ENCODE measurements around the gene ZNF507. TPM values are rescaled to one million over a fixed set of nuclear protein-coding genes. Genes with fewer than 3 reads are reported as not detected.
"Not testable (repeated sequence)": the region's sequence is repeated elsewhere in the genome, so short reads cannot be mapped to it uniquely, and the experiment has no call there.

Gene ZNF507
- total RNA-seq, 3 donors from 2014 or later = 18.4 to 29.5 (median 21.6) TPM

DNA sequence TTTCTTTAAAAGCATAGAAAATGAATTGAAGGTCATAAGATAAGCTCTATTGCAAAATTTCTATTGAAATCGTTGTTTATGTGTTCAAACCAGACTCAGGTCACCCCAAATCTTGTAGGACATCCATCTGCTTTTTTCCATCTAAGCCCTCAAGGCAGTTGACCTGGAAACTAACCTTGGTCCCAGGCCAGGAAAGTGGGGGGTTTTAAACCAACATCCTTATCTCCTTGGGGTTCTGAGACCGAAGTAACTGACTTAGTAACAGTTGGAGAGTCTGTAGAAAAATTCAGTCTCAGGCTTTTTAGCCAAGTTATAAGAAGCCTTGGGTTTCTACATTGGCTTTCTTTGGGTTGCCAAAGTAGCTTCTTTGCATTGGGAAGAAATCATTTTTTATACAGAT lies 23.4 kb downstream of the ZNF507 start:
- TF ChIP-seq, protein P1, sequence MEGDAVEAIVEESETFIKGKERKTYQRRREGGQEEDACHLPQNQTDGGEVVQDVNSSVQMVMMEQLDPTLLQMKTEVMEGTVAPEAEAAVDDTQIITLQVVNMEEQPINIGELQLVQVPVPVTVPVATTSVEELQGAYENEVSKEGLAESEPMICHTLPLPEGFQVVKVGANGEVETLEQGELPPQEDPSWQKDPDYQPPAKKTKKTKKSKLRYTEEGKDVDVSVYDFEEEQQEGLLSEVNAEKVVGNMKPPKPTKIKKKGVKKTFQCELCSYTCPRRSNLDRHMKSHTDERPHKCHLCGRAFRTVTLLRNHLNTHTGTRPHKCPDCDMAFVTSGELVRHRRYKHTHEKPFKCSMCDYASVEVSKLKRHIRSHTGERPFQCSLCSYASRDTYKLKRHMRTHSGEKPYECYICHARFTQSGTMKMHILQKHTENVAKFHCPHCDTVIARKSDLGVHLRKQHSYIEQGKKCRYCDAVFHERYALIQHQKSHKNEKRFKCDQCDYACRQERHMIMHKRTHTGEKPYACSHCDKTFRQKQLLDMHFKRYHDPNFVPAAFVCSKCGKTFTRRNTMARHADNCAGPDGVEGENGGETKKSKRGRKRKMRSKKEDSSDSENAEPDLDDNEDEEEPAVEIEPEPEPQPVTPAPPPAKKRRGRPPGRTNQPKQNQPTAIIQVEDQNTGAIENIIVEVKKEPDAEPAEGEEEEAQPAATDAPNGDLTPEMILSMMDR (IDR thresholded peaks at IDR 0.05) = no peak
- intact Hi-C loops (cut with DNase I, micrococcal nuclease) = no loop called here
- H3K36me3 ChIP-seq (ENCODE audit: low read depth) = no peaks in the 10 kb centered on the region

DNA sequence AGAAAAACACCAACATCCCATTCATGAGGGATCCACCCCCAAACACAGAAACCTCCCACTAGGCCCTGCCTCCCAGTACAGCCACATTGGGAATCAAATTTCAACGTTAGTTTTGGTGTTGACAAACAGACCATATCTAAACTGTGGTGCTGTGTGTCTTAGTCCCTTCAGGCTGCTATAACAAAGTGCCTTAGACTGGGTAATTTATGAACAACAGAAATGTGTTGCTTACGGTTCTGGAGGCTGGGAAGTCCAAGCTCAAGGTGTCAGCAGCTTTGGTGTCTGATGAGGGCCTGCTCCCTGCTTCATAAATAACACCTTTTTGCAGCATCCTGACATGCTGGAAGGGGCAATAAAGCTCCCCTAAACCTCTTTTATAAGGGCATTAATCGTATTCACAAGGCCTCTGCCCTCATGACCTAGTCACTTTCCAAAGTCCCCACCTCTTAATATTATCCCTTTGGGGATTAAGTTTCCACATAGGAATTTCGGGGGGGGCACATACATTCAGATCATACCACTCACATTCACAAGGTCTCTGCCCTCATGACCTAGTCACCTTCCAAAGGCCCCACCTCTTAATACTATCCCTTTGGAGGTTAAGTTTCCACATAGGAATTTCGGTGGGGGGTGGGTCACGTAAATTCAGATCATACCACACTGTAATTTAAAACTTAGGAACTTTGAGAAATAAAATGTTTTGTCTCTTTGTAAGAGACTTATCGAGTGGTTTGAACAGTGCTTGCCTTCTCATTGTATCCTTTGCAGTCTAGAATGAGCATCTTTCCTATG lies 27.5 kb downstream of the ZNF507 start:
- peaks cover 16% of the 10 kb centered on the region for H3K4me1 ChIP-seq (ENCODE audit: low read depth)
- no peak overlapping the region for H3K4me3 ChIP-seq
- H3K36me3 ChIP-seq (ENCODE audit: low read depth) = no peaks in the 10 kb centered on the region
- ATAC-seq (no peak), DNase-seq (no peak)
- TF ChIP-seq, protein P1 (IDR thresholded peaks at IDR 0.05) = no peak
- intact Hi-C loops (cut with DNase I, micrococcal nuclease) = no loop called here
- no peaks in the 10 kb centered on the region for H3K9me3 ChIP-seq

More for the DNA sequence above, 23.4 kb downstream of the ZNF507 start:
- no peak for ATAC-seq
- Histone ChIP-seq H3K9me3 (no peaks in the 10 kb centered on the region), H3K4me1 (ENCODE audit: low read depth) (peaks cover 6% of the 10 kb centered on the region), H3K4me3 (no peak overlapping the region)
- DNase-seq = no peak

DNA sequence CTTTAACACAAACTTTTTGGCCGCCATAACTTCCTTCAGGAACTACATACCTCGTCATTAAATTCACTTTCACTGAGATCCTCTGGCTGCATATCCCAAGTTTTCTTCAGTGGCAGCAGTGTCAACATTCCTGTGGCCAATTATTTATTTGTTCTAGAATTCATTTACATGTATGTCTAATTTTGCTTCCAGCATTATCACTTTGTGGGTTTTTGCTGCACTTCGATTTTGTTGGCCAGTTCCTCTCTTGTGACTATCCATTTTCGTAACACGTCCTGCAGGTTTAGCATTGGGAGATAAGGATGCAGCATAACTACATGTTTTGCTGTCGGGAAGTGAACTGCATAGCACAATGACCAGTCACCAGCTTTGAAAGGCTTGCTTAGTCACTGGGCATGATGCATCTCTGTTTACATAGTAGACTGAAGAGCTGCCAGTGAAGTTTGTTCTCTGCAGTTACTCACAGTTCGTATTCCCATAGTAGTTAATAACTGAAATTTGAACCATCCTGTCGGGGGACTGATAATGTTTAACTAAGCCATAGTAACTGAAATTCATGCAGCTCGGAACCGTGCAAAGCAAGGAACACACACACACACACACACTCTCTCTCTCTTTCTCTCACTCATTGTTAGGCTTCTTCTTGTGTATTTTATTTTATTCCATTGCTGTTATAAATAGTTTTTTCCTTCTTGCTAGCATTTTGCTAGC lies 28.3 kb downstream of the ZNF507 start:
- TF ChIP-seq, protein P1 (IDR thresholded peaks at IDR 0.05) = no peak
- Histone ChIP-seq H3K36me3 (ENCODE audit: low read depth) (no peaks in the 10 kb centered on the region), H3K4me3 (no peak overlapping the region), H3K4me1 (ENCODE audit: low read depth) (peaks cover 16% of the 10 kb centered on the region), H3K9me3 (no peaks in the 10 kb centered on the region)
- DNase-seq = peak in 1 of 3 donors; percentile 53
- intact Hi-C loops (cut with DNase I, micrococcal nuclease) = no loop called here
- peak; percentile 100 for ATAC-seq

DNA sequence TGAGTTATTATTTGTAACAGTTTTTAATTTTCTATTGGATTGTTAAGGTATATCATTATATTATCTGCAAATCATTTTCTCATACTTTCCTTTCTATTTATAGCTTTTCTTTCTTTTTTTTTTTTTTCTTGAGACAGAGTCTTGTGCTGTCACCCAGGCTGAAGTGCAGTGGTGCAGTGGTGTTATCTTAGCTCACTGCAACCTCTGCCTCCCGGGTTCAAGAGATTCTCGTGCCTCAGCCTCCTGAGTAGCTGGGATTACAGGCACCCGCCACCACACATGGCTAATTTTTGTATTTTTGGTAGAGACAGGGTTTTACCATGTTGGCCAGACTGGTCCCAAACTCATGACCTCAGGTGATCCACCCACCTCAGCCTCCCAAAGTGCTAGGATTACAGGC lies 29.0 kb downstream of the ZNF507 start:
- peaks cover 16% of the 10 kb centered on the region for H3K4me1 ChIP-seq (ENCODE audit: low read depth)
- H3K36me3 ChIP-seq (ENCODE audit: low read depth); DNase-seq; H3K4me3 ChIP-seq; ATAC-seq; intact Hi-C loops (cut with DNase I, micrococcal nuclease); H3K9me3 ChIP-seq: not testable (repeated sequence)

DNA sequence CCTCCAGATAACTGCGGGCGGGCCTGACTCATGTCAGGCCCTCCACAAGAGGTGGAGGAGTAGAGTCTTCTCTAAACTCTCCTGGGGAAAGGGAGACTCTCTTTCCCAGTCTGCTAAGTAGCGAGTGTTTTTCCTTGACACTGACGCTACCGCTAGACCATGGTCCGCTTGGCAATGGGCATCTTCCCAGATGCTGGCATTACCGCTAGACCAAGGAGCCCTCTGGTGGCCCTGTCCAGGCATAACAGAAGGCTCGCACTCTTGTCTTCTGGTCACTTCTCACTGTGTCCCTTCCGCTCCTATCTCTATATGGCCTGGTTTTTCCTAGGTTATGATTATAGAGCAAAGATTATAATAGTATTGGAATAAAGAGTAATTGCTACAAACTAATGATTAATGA lies 31.7 kb downstream of the ZNF507 start:
- ATAC-seq; H3K36me3 ChIP-seq (ENCODE audit: low read depth); H3K9me3 ChIP-seq; DNase-seq; intact Hi-C loops (cut with DNase I, micrococcal nuclease); H3K4me3 ChIP-seq: not testable (repeated sequence)
- TF ChIP-seq, protein P1 (IDR thresholded peaks at IDR 0.05) = peak; percentile 17
- H3K4me1 ChIP-seq (ENCODE audit: low read depth) = peaks cover 16% of the 10 kb centered on the region

DNA sequence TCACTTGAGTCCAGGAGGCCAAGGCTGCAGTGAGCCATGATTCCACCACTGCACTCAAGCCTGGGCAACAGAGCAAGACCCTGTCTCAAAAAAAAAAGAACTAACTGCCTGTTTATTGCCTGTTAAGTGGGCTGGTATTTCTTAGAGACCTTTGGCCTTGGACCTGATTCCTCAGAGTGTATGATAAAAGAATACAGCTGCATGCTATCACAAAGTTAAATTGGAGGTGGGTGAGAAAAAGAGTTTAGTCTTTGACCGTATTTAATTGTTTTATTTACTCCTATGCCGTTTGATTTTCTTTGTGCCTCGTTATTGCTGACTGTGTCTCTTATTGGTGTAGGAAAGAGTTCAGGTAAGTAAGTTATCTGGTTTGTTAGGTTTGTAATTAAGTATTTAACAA lies 34.9 kb downstream of the ZNF507 start:
- Histone ChIP-seq H3K36me3 (ENCODE audit: low read depth) (no peaks in the 10 kb centered on the region), H3K4me1 (ENCODE audit: low read depth) (no peaks in the 10 kb centered on the region), H3K4me3 (no peak overlapping the region), H3K9me3 (no peaks in the 10 kb centered on the region)
- intact Hi-C loops (cut with DNase I, micrococcal nuclease) = no loop called here
- TF ChIP-seq, protein P1 (IDR thresholded peaks at IDR 0.05) = no peak
- ATAC-seq = peak; percentile 37
- no peak for DNase-seq

Measured in mucosa of descending colon (tissue), 3 donors.